Brain pericyte (primary cell): ENCODE results near the gene RWDD3.

Experiments used
- DNase-seq: peaks from one replicate; pipeline ENCODE4 v3.0.0-alpha.2; 2012; ENCODE audit warnings: low read depth, low spot score

RWDD3 gene

GRCh38 chr1:95229706-95230105, 4.3 kb upstream of the RWDD3 start:
- no peak for DNase-seq

- no peak for DNase-seq
Measured at GRCh38 chr1:95230256-95230655, 3.8 kb upstream of the RWDD3 start.

- DNase-seq = no peak
Measured at GRCh38 chr1:95230768-95231191, 3.2 kb upstream of the RWDD3 start.

DNA sequence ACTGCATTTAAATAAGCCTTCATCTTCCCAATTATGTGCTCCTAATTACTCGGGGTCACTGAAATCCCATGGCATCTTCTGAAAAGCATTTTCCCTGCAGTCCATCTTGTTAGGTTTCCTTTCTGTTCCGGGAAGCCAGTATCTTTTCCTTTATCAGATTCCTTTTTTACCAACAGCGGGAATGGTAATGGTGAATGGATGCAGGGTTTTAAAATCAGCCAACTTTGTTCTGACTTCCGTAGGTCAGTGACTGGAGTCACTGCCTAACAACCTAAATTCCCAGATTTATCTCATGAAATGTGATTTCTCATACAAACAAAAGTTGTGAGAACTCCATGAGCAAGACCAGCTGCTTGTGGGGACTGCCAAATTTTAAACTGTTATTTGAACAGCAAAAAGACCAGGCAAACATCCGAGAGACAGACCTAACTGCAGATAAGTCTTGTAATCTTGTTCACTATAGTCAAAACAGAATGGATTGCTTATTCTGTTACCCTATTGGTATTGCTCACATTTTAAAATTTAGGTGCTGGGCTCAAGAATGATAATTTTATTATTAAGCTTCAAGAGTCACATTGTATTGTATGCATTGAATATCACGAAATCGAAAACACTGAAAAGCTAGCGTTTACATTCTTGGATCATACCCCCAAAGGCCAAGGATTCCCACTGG, 1.2 kb upstream of the RWDD3 start:
- no peak for DNase-seq

GRCh38 chr1:95233319-95233736, 682 bp upstream of the RWDD3 start:
- no peak for DNase-seq

DNA sequence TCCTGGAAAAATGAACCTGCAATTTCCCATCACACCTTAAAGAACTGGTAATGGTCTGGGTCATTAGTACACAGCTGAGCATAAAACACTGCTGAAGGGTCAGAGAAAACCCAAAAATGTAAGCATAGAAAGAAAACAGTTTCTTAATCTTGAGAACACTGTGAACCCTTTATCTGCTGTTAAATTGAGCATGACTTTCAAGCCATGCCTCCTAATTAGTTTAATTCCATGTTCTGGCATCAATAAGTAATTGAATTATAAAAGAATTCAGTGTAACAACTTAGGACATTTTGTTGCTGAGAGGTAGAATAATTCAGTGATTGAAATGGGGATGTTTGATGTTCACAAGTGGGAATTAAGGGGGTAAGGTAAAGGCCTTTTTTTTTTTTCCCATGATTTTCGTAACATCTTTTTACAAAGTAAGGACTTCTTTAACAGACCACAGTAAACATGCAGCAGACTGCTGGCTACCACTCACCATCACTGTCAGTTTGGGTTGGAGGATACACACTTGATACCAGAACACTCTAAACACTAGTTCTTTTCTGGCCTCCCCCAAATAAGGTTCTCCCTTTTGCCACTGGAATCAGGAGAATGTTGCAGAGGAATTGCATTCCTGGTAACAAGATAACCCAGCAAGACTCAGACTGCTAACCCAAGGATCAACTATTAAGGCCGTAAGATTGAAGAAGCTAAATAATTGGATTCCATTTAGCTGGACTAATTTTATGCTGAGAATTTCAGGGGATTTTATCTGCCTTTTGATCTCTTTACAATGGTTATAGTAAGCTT, 3.0 kb downstream of the RWDD3 start:
- DNase-seq = no peak

DNA sequence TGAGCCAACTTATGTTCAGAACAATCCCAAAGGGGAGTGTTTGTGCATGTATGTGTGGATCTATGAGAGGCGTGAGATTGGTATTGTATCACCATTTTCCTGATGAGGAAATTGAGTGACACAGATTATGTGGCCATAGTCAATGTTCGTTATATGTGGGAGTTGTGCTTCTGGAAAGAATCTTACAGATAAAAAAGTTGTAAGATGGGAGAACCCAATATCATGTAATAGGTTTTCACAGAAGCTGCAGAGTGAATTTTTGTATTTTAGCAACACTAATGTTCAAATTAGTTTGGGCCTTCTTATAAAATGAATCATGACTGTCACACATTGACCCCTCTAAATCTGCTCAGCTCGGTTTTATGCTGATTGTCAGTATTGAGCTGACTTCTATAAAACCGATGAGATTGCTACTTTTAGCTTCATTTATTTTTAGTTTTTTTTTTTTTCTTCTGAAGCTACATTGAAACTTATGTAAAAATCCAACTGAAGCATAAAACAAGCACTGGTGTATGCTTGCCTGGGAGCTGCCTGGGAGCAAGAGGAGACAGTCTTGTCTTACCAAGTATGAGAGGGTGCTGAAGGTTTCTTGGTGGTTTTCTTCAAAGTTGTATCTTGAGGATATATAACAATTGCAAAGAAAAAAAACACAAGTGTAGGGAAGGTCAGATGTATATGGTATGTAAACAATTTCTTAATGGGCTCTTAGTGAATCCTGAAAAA, 4.1 kb downstream of the RWDD3 start:
- no peak for DNase-seq

GRCh38 chr1:95245029-95245428, 11.0 kb downstream of the RWDD3 start:
- DNase-seq = no peak

- DNase-seq = no peak
Measured at GRCh38 chr1:95246511-95246910, 12.5 kb downstream of the RWDD3 start.

DNA sequence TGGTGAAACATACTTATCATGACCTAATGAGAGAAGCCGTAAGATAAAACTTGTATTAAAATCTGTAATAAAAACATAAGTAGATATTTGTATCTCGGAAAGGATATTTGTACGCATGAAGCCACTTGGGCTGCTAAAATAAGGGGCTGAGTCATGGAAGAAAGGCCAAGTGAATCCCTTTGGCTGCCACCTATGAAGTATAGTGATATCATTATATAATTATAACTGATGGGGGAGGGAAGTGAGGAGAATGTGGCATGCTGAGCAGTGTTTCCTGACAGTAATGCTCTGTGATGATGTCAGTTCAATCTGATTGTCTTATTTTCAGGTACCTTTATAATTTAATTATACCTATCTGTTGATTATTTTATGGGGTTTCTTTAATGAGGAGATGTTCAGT, 13.6 kb downstream of the RWDD3 start:
- no peak for DNase-seq

DNA sequence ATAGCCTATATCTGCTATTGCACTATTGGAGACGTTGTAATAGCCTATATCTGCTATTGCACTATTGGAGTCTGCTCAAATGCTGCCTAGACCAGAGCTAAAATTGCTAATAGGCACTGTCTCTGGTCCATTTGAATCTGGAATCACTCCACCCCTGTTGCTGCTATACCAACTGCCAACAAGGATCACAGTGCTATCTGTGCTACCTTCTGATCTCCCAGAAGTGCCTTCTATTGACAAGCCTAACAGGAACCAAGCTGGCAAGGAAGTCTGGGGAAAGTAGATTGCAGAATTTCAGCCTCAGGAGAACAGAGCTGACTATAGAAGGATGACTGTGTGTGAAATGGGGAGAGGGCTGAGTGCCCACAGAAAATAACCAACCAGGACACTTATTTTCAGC, 15.9 kb downstream of the RWDD3 start:
- no peak for DNase-seq

GRCh38 chr1:95252422-95252821, 18.4 kb downstream of the RWDD3 start:
- DNase-seq = no peak

DNA sequence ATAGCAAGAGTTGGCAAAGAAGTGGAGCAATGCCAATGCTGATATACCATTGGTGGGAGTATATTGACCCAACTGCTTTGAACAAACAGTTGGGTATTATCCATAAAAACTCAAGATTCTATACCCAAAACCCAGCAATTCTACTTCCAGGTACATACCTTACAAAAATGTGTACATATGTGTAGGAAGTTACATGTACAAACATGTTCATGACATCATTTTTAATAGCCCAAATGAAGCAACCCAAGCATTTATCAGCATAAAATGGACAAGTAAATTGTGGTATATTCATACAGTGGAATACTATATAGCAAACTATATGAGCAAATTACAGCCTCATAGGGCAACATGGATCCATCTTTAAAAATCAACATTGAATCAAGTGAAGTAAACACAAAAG, 20.9 kb downstream of the RWDD3 start:
- no peak for DNase-seq

DNA sequence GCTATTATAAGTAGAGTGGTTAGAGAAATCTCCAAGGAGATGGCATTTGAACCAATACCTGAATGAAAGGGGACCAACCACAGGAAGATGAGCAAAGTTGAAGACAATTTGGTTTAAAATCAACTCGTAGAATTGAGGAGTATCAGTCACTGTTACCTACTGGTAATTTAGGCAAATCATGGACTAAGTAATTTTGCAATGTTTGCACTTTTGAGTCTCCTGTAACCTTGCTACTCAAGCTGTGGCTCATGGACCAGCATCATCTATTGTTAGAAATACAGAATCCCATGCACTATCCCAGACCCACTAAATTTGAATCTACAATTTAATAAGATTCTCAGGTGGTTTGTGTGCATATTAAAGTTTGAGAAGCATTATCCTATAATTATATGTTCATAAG, 21.8 kb downstream of the RWDD3 start:
- DNase-seq = no peak

GRCh38 chr1:95257758-95258157, 23.7 kb downstream of the RWDD3 start:
- no peak for DNase-seq

- no peak for DNase-seq
Measured at GRCh38 chr1:95259245-95259644, 25.2 kb downstream of the RWDD3 start.

GRCh38 chr1:95262913-95263312, 28.9 kb downstream of the RWDD3 start:
- DNase-seq = no peak

- DNase-seq = no peak
Measured at GRCh38 chr1:95263450-95263849, 29.4 kb downstream of the RWDD3 start.

- no peak for DNase-seq
Measured at GRCh38 chr1:95265106-95265505, 31.1 kb downstream of the RWDD3 start.

- DNase-seq = no peak
Measured at GRCh38 chr1:95276429-95276828, 42.4 kb downstream of the RWDD3 start.

GRCh38 chr1:95278173-95279006, 44.4 kb downstream of the RWDD3 start:
- DNase-seq = no peak
